HepG2 (cell line): Measurements from ENCODE around the gene TRABD. TPM values are rescaled to one million over a fixed set of nuclear protein-coding genes. Genes with fewer than 3 reads are reported as not detected.

Source experiments
- ATAC-seq: fragments of 200-7000 bp; cut with Tn5 transposase; 3 replicates; pipeline ENCODE4 v1.9.1; 2020; ENCODE audit warnings: mild to moderate bottlenecking, moderate library complexity
- BruUV-seq: library from RNA; stranded (reverse); fragments of 400-500 nt; replicated peaks from 2 replicates; lab custom pipeline; 2021; lab: Mats Ljungman, UMichigan
- CTCF ChIA-PET: fragments of 300-600 bp; formaldehyde crosslinking; extraction: SDS; loops from one replicate; lab custom pipeline; 2021; ENCODE audit warnings: low total read pairs, inconsistent platforms, low intra/inter-chr PET ratio; lab: Yijun Ruan, JAX
- POLR2A ChIA-PET: fragments of 350-600 bp; sonication (Branson Sonifier 250); formaldehyde crosslinking; loops from one replicate; lab custom pipeline; 2020; ENCODE audit warnings: antibody characterized with exemption, inconsistent platforms; lab: Yijun Ruan, JAX
- DNase-seq: peaks from one replicate; pipeline ENCODE4 v3.0.0-alpha.2; 2015; ENCODE audit warnings: low spot score
- FAIRE-seq: peaks from 3 replicates; lab custom pipeline; 2011; peaks lifted over from hg19 to GRCh38; lab: Jason Lieb, UNC
- H2AFZ ChIP-seq: one replicate; pipeline ENCODE4 v1.6.1; 2011; ENCODE audit warnings: low read length, inconsistent platforms
- H3K27ac ChIP-seq: fragments of 300-600 bp; 3 replicates; pipeline ENCODE4 v1.8.0; 2011; ENCODE audit warnings: mixed run types, mild to moderate bottlenecking, mixed read lengths, low read length, inconsistent platforms; ENCODE audit not compliant: insufficient read depth; ENCODE audit errors: extremely low read length
- H3K27me3 ChIP-seq, 2 experiments: fragments of 200-600 bp in 1 of 2; 2 replicates in 1 of 2; 3 replicates in 1 of 2; pipeline versions ENCODE4 v1.6.0 to v1.8.0; 2011; ENCODE audit warnings: low read length in 2 of 2, mild to moderate bottlenecking in 2 of 2, moderate library complexity in 2 of 2, inconsistent platforms in 1 of 2; ENCODE audit not compliant: insufficient read depth in 2 of 2, control insufficient read depth in 1 of 2
- H3K36me3 ChIP-seq, 2 experiments: fragments of 200-600 bp in 1 of 2; replicated peaks in 1 of 2; 2 replicates in 1 of 2; 3 replicates in 1 of 2; pipeline versions ENCODE4 v1.5.1 to v1.8.0; 2011; ENCODE audit warnings: low read length in 2 of 2, inconsistent platforms in 1 of 2; ENCODE audit not compliant: insufficient read depth in 2 of 2, control insufficient read depth in 1 of 2
- H3K4me1 ChIP-seq: 2 replicates; pipeline ENCODE4 v1.5.1; 2012; ENCODE audit warnings: low read length, inconsistent platforms; ENCODE audit not compliant: insufficient read depth
- H3K4me2 ChIP-seq: 2 replicates; pipeline ENCODE4 v1.6.0; 2011; ENCODE audit warnings: low read depth, low read length, inconsistent platforms
- H3K4me3 ChIP-seq, 3 experiments: fragments of 200-600 bp in 1 of 3; sonication (generic), shearing (Covaris generic) in 1 of 3; replicated peaks in 1 of 3; 2 replicates each; pipeline ENCODE4 v1.5.1; 2011 to 2016; ENCODE audit warnings: low read length in 3 of 3, inconsistent platforms in 2 of 3, low read depth in 2 of 3, mild to moderate bottlenecking in 2 of 3, control low read depth in 1 of 3, mixed read lengths in 1 of 3; ENCODE audit not compliant: insufficient read depth in 1 of 3
- H3K79me2 ChIP-seq: one replicate; pipeline ENCODE4 v1.6.1; 2011; ENCODE audit warnings: low read length, inconsistent platforms; ENCODE audit not compliant: insufficient read depth
- H3K9ac ChIP-seq: 2 replicates; pipeline ENCODE4 v1.6.0; 2011; ENCODE audit warnings: mild to moderate bottlenecking, low read depth, low read length, inconsistent platforms; ENCODE audit not compliant: insufficient read depth
- H3K9me3 ChIP-seq: 2 replicates; pipeline ENCODE4 v1.5.1; 2012; ENCODE audit warnings: mild to moderate bottlenecking, low read length
- H4K20me1 ChIP-seq: 2 replicates; pipeline ENCODE4 v1.6.0; 2011; ENCODE audit warnings: inconsistent platforms, mild to moderate bottlenecking, low read length, moderate library complexity; ENCODE audit not compliant: insufficient read depth
- AGO2 ChIP-seq: fragments of 200-400 bp; formaldehyde crosslinking; optimal IDR thresholded peaks from 2 replicates; pipeline ENCODE3; 2017; ENCODE audit warnings: mild to moderate bottlenecking, low read depth, low read length, moderate library complexity
- CENPX ChIP-seq: sonication (generic); formaldehyde crosslinking; IDR thresholded peaks from 2 replicates; pipeline ENCODE4 v1.9.0; 2021; ENCODE audit warnings: mild to moderate bottlenecking, missing genetic modification reagents, moderate library complexity
- FOXK1 ChIP-seq: sonication (generic); formaldehyde crosslinking; IDR thresholded peaks from 2 replicates; pipeline ENCODE4 v1.4.0; 2020; ENCODE audit warnings: low read depth, missing genetic modification reagents, borderline replicate concordance
- HOXA7 ChIP-seq: sonication (generic); formaldehyde crosslinking; IDR thresholded peaks from 2 replicates; pipeline ENCODE4 v1.8.1; 2022; ENCODE audit warnings: mild to moderate bottlenecking, missing genetic modification reagents, moderate library complexity
- KDM5B ChIP-seq: sonication (generic); formaldehyde crosslinking; IDR thresholded peaks from 2 replicates; pipeline ENCODE4 v1.4.0; 2020; ENCODE audit warnings: missing genetic modification reagents, mild to moderate bottlenecking, borderline replicate concordance
- MAFG ChIP-seq: sonication (generic); formaldehyde crosslinking; IDR thresholded peaks from 2 replicates; pipeline ENCODE4 v1.5.1; 2020; ENCODE audit warnings: mild to moderate bottlenecking, missing genetic modification reagents
- NR0B2 ChIP-seq: sonication (generic); formaldehyde crosslinking; IDR thresholded peaks from 2 replicates; pipeline ENCODE4 v1.4.0; 2020; ENCODE audit warnings: mild to moderate bottlenecking, missing genetic modification reagents
- PATZ1 ChIP-seq: sonication (generic); formaldehyde crosslinking; IDR thresholded peaks from 2 replicates; pipeline ENCODE4 v1.4.0; 2020; ENCODE audit warnings: missing genetic modification reagents
- PCBP1 ChIP-seq: fragments of 200-400 bp; formaldehyde crosslinking; IDR thresholded peaks from 2 replicates; pipeline ENCODE4 v1.6.1; 2017; ENCODE audit warnings: mild to moderate bottlenecking, low read depth, low read length, borderline replicate concordance
- PTBP1 ChIP-seq: fragments of 200-400 bp; formaldehyde crosslinking; IDR thresholded peaks from 2 replicates; pipeline ENCODE4 v1.6.1; 2018; ENCODE audit warnings: low read length, low read depth; ENCODE audit not compliant: poor library complexity, severe bottlenecking
- RBFOX2 ChIP-seq: fragments of 200-400 bp; formaldehyde crosslinking; IDR thresholded peaks from 2 replicates; pipeline ENCODE4 v1.6.1; 2017; ENCODE audit warnings: low read depth, mild to moderate bottlenecking, low read length
- ZFAT ChIP-seq: sonication (generic); formaldehyde crosslinking; conservative IDR thresholded peaks from 2 replicates; pipeline ENCODE4 v1.8.1; 2023; ENCODE audit warnings: missing genetic modification reagents, inconsistent platforms
- ZFP36L1 ChIP-seq: sonication (generic); formaldehyde crosslinking; IDR thresholded peaks from 2 replicates; pipeline ENCODE4 v1.8.0; 2022; ENCODE audit warnings: mild to moderate bottlenecking, missing genetic modification reagents, moderate library complexity
- ZNF710 ChIP-seq: sonication (generic); formaldehyde crosslinking; IDR thresholded peaks from 2 replicates; pipeline ENCODE4 v1.5.0; 2020; ENCODE audit warnings: mild to moderate bottlenecking, missing genetic modification reagents, borderline replicate concordance
- ZNF737 ChIP-seq: sonication (generic); formaldehyde crosslinking; IDR thresholded peaks from 2 replicates; pipeline ENCODE4 v1.5.0; 2020; ENCODE audit warnings: missing genetic modification reagents, mild to moderate bottlenecking, borderline replicate concordance
- ZNF75D ChIP-seq: sonication (generic); formaldehyde crosslinking; IDR thresholded peaks from 2 replicates; pipeline ENCODE4 v1.8.1; 2023; ENCODE audit warnings: missing genetic modification reagents, mild to moderate bottlenecking, borderline replicate concordance
- ZSCAN29 ChIP-seq: sonication (generic); formaldehyde crosslinking; conservative IDR thresholded peaks from 2 replicates; pipeline ENCODE4 v1.4.0; 2020; ENCODE audit warnings: mild to moderate bottlenecking, missing genetic modification reagents
- WGBS: methylation state at CpG from one replicate; pipeline ENCODE4 v1.1.6; 2017; ENCODE audit warnings: low lambda C conversion rate; 5-methylcytosine and 5-hydroxymethylcytosine counted together
- in situ Hi-C: cut with HindIII; loops from 2 replicates; pipeline ENCODE4 v1.10.0; 2017; ENCODE audit warnings: low pct_unique_long_range_greater_than_20kb; ENCODE audit not compliant: extremely low pct_ligation_motif_present
- intact Hi-C: fragments of 100-400 bp; cut with micrococcal nuclease; formaldehyde crosslinking; loops from one replicate; pipeline ENCODE4 v1.10.0; 2022; ENCODE audit not compliant: unreplicated experiment
- polyA plus RNA-seq, 8 experiments: library from polyadenylated mRNA; depleted of rRNA in 3 of 8; stranded (reverse) in 7 of 8; unstranded in 1 of 8; fragments of >200 nt; fragmentation: Illumina TruSeq in 4 of 8; extraction: Trizol in 4 of 8; gene quantifications; 2 replicates each; pipeline versions ENCODE4 v1.2.1 to v1.2.3, GENCODE V29; 2011 to 2016; ENCODE audit warnings: low read depth in 4 of 8, missing spikeins in 1 of 8, mixed read lengths in 1 of 8; ENCODE audit not compliant: insufficient read depth in 1 of 8
- total RNA-seq, 5 experiments: library from RNA; depleted of rRNA; stranded (reverse); fragments of >200 nt; fragmentation: Illumina TruSeq; extraction: Trizol; gene quantifications; 2 replicates each; pipeline ENCODE4 v1.2.3, GENCODE V29; 2016; ENCODE audit warnings: low read depth in 1 of 5

The TRABD gene
- total and polyA plus RNA-seq, 2 of the 13 experiments (the other 11 are each of a cell fraction or from before 2014, with no cell fraction given) = 21.5 to 28.9 TPM

- Histone ChIP-seq H3K4me2 (no peak overlapping the region), H3K27me3 (no peaks in the 10 kb centered on the region), H3K4me1 (no peaks in the 10 kb centered on the region), H2AFZ (no peak overlapping the region), H3K79me2 (peaks cover 19% of the 10 kb centered on the region), H3K36me3 (peaks cover 18 to 70% of the 10 kb centered on the region in 2 experiments; a peak in 4 of 5 replicates), H3K27ac (no peak overlapping the region), H4K20me1 (peaks cover 5% of the 10 kb centered on the region; the same call in 1 of the 2 replicates), H3K9ac (no peak overlapping the region), H3K9me3 (no peaks in the 10 kb centered on the region), H3K4me3 (no peak overlapping the region)
- WGBS = 96% methylated on average over 14 of the region's 57 CpGs
- no TSS peak for BruUV-seq
- DNase-seq = no peak
- intact Hi-C loops = no loop called here
- no peak for ATAC-seq
- in situ Hi-C loops = no loop called here
- no peak for FAIRE-seq
- ChIA-PET POLR2A (no interaction called here), CTCF (no interaction called here)
- TF ChIP-seq PTBP1 (no peak), HOXA7 (CRISPR knock-in tag) (no peak), ZSCAN29 (no peak), CENPX (no peak), FOXK1 (CRISPR knock-in tag) (no peak), KDM5B (CRISPR knock-in tag) (0 out of 2 replicates have a peak, but pooled peaks have one; percentile 29), RBFOX2 (peak; percentile 38; the same call in 1 of the 2 replicates), ZNF75D (CRISPR knock-in tag) (no peak), ZNF737 (no peak), PATZ1 (CRISPR knock-in tag) (no peak), NR0B2 (CRISPR knock-in tag) (no peak), ZNF710 (CRISPR knock-in tag) (no peak), ZFP36L1 (CRISPR knock-in tag) (no peak), ZFAT (no peak), AGO2 (peak; percentile 92), PCBP1 (no peak), MAFG (CRISPR knock-in tag) (no peak)
These were observed 31.2 kb downstream of the TRABD start for GRCh38 chr22:50216684-50217520.
